Activated CD4-positive, alpha-beta T cell treated with anti-CD3 and anti-CD28 coated beads, Interleukin-2, amount 50 U/mL, for 16 hours (primary cell): ENCODE results near the gene PMS2.
A peak's percentile ranks its signal among the peaks of the same experiment; 100 is the strongest.
"Not testable (repeated sequence)": the region's sequence is repeated elsewhere in the genome, so short reads cannot be mapped to it uniquely, and the experiment has no call there.

Experiments
- DNase-seq: peaks from one replicate; pipeline ENCODE4 v3.0.0-alpha.2; 2020

The PMS2 gene

GRCh38 chr7:6015917-6016652 is 7.2 kb upstream of the PMS2 start:
- peak; percentile 59 for DNase-seq

- DNase-seq = peak; percentile 61
These were observed 3.7 kb upstream of the PMS2 start for GRCh38 chr7:6012355-6013104.

- no peak for DNase-seq
These were observed 2.7 kb upstream of the PMS2 start for GRCh38 chr7:6011541-6011940.

- DNase-seq = not testable (repeated sequence)
These were observed 1.5 kb upstream of the PMS2 start for GRCh38 chr7:6010370-6010769.

- not testable (repeated sequence) for DNase-seq
These were observed 836 bp downstream of the PMS2 start for GRCh38 chr7:6007835-6008590.

- DNase-seq = no peak
These were observed 1.5 kb downstream of the PMS2 start for GRCh38 chr7:6007386-6007785.

GRCh38 chr7:5997210-5997808 is 11.5 kb downstream of the PMS2 start:
- DNase-seq = peak; percentile 49

- DNase-seq = not testable (repeated sequence)
These were observed 21.8 kb downstream of the PMS2 start for GRCh38 chr7:5987061-5987460.

GRCh38 chr7:5979680-5980314 is 29.1 kb downstream of the PMS2 start:
- DNase-seq = not testable (repeated sequence)

- not testable (repeated sequence) for DNase-seq
These were observed 35.3 kb downstream of the PMS2 start for GRCh38 chr7:5973580-5973979.

GRCh38 chr7:5970347-5970911 is 38.4 kb downstream of the PMS2 start, which contains the start of gene RSPH10B:
TSS of gene RSPH10B (minus strand) at chr7:5970689. CDS start at chr7:5967116, 3,573 bp downstream.
- not testable (repeated sequence) for DNase-seq

- DNase-seq = not testable (repeated sequence)
These were observed 45.0 kb downstream of the PMS2 start for GRCh38 chr7:5963810-5964209.

GRCh38 chr7:5963205-5963604 is 45.6 kb downstream of the PMS2 start:
- not testable (repeated sequence) for DNase-seq

GRCh38 chr7:5934945-5935450 is 73.9 kb downstream of the PMS2 start:
- not testable (repeated sequence) for DNase-seq

- not testable (repeated sequence) for DNase-seq
These were observed 76.8 kb downstream of the PMS2 start for GRCh38 chr7:5931905-5932644.

GRCh38 chr7:5931250-5931649 is 77.6 kb downstream of the PMS2 start:
- not testable (repeated sequence) for DNase-seq

GRCh38 chr7:5930290-5930689 is 78.6 kb downstream of the PMS2 start:
- not testable (repeated sequence) for DNase-seq

- not testable (repeated sequence) for DNase-seq
These were observed 82.5 kb downstream of the PMS2 start for GRCh38 chr7:5926263-5926870.

- not testable (repeated sequence) for DNase-seq
These were observed 84.2 kb downstream of the PMS2 start for GRCh38 chr7:5924630-5925029.

GRCh38 chr7:5924180-5924579 is 84.7 kb downstream of the PMS2 start:
- not testable (repeated sequence) for DNase-seq
